ENCODE measurements around the gene KAT8.

- no peak for TF ChIP-seq EZH2phosphoT487 (IDR thresholded peaks at IDR 0.05; ENCODE audit: low read length)
- TF ChIP-seq CTCF (IDR thresholded peaks at IDR 0.05; ENCODE audit: low read length), result no peak
Observed at GRCh38 chr16:31085411-31085810, 32.1 kb upstream of the KAT8 start.
